ENCODE measurements around the gene LDOC1.

The LDOC1 gene

GRCh38 chrX:141127146-141127545, 49.8 kb downstream of the LDOC1 start:
- H3K36me3 Mint-ChIP-seq (ENCODE audit: low read depth) = no peaks in the 10 kb centered on the region
- no peak for DNase-seq
- no peaks in the 10 kb centered on the region for H3K4me1 Mint-ChIP-seq (ENCODE audit: low read depth)
- no peak overlapping the region for H3K27ac Mint-ChIP-seq
- H3K27me3 Mint-ChIP-seq = peaks cover 9% of the 10 kb centered on the region
- H3K9me3 Mint-ChIP-seq = no peaks in the 10 kb centered on the region
- H3K4me3 Mint-ChIP-seq = no peak overlapping the region
